Smooth muscle cell (in vitro differentiated cells): ENCODE data around the gene CFC1. TPM values are rescaled to one million over a fixed set of nuclear protein-coding genes. Genes with fewer than 3 reads are reported as not detected.
"Not testable (repeated sequence)": the region's sequence is repeated elsewhere in the genome, so short reads cannot be mapped to it uniquely, and the experiment has no call there.

Source experiments
- DNase-seq: peaks from one replicate; lab custom pipeline; 2025; ENCODE audit not compliant: unreplicated experiment; lab: John Stamatoyannopoulos, UW
- H2AFZ ChIP-seq: fragments of 200-600 bp; sonication (generic); 2 replicates; pipeline ENCODE4 v1.6.0; 2016; ENCODE audit warnings: antibody characterized with exemption, low read depth, mild to moderate bottlenecking
- H3F3A ChIP-seq: fragments of 200-600 bp; sonication (generic); 2 replicates; pipeline ENCODE4 v1.6.0; 2017; ENCODE audit warnings: antibody characterized with exemption, low read depth
- H3K27ac ChIP-seq: fragments of 200-600 bp; sonication (generic); 2 replicates; pipeline ENCODE4 v1.5.1; 2016; ENCODE audit warnings: low read depth, mild to moderate bottlenecking
- H3K27me3 ChIP-seq: fragments of 200-600 bp; sonication (generic); 2 replicates; pipeline ENCODE4 v1.6.1; 2016; ENCODE audit warnings: low read depth, mild to moderate bottlenecking
- H3K36me3 ChIP-seq: fragments of 200-600 bp; sonication (generic); 2 replicates; pipeline ENCODE4 v1.5.1; 2016; ENCODE audit warnings: low read depth
- H3K4me1 ChIP-seq: fragments of 200-600 bp; sonication (generic); 2 replicates; pipeline ENCODE4 v1.5.1; 2016; ENCODE audit warnings: low read depth
- H3K4me2 ChIP-seq: fragments of 200-600 bp; sonication (generic); 2 replicates; pipeline ENCODE4 v1.6.0; 2016; ENCODE audit warnings: mild to moderate bottlenecking
- H3K4me3 ChIP-seq: fragments of 200-600 bp; sonication (generic); 2 replicates; pipeline ENCODE4 v1.5.1; 2016; ENCODE audit warnings: mild to moderate bottlenecking
- H3K79me2 ChIP-seq: fragments of 200-600 bp; sonication (generic); 2 replicates; pipeline ENCODE4 v1.6.0; 2016; ENCODE audit warnings: low read depth, mild to moderate bottlenecking
- H3K9ac ChIP-seq: fragments of 200-600 bp; sonication (generic); 2 replicates; pipeline ENCODE4 v1.6.0; 2016; ENCODE audit warnings: low read depth
- H3K9me3 ChIP-seq: fragments of 200-600 bp; sonication (generic); replicated peaks from 2 replicates; pipeline ENCODE4 v1.5.1; 2016; ENCODE audit warnings: low read depth
- H4K20me1 ChIP-seq: fragments of 200-600 bp; sonication (generic); 2 replicates; pipeline ENCODE4 v1.6.0; 2016; ENCODE audit warnings: low read depth
- WGBS: methylation state at CpG from one replicate; pipeline ENCODE4 v1.1.7; 2016; ENCODE audit warnings: low lambda C conversion rate; 5-methylcytosine and 5-hydroxymethylcytosine counted together
- polyA plus RNA-seq: library from polyadenylated mRNA; unstranded; fragments of >200 nt; fragmentation: Nextera tagmentation; extraction: Ambion mirVana; gene quantifications from 2 replicates; pipeline ENCODE4 v1.2.1, GENCODE V29; 2016
- total RNA-seq: library from RNA; depleted of rRNA; stranded (reverse); fragments of >200 nt; gene quantifications from 2 replicates; pipeline ENCODE4 v1.2.3, GENCODE V29; 2014

Gene CFC1
- total and polyA plus RNA-seq, 2 experiments from 2014 or later = not detected

- not testable (repeated sequence) for H3K4me3 ChIP-seq, H3K27me3 ChIP-seq, H3K9me3 ChIP-seq, DNase-seq, H3K4me1 ChIP-seq, H2AFZ ChIP-seq, H3K9ac ChIP-seq, H3K27ac ChIP-seq, H3F3A ChIP-seq, H3K79me2 ChIP-seq, H3K36me3 ChIP-seq, H4K20me1 ChIP-seq, H3K4me2 ChIP-seq
- 72% methylated on average over 5 of the region's 8 CpGs for WGBS
Measured at GRCh38 chr2:130590170-130590841, 9.1 kb downstream of the CFC1 start.

GRCh38 chr2:130588688-130589458, 10.5 kb downstream of the CFC1 start:
- no CpG with 5 or more reads among the region's 11 CpGs for WGBS
- DNase-seq, H3K9ac ChIP-seq, H3K27me3 ChIP-seq, H2AFZ ChIP-seq, H3K4me1 ChIP-seq, H3K79me2 ChIP-seq, H3K36me3 ChIP-seq, H3K9me3 ChIP-seq, H3F3A ChIP-seq, H4K20me1 ChIP-seq, H3K27ac ChIP-seq, H3K4me3 ChIP-seq, H3K4me2 ChIP-seq: not testable (repeated sequence)

- H3K9me3 ChIP-seq, H3K27me3 ChIP-seq, H4K20me1 ChIP-seq, H3K79me2 ChIP-seq, H2AFZ ChIP-seq, H3K4me2 ChIP-seq, H3K4me1 ChIP-seq, H3K27ac ChIP-seq, DNase-seq, H3K4me3 ChIP-seq, H3K9ac ChIP-seq, H3K36me3 ChIP-seq, H3F3A ChIP-seq: not testable (repeated sequence)
- 100% methylated on average over 3 of the region's 4 CpGs for WGBS
Measured at GRCh38 chr2:130584726-130585125, 14.6 kb downstream of the CFC1 start.

- H3K4me2 ChIP-seq, H3K4me3 ChIP-seq, DNase-seq, H3K9ac ChIP-seq, H4K20me1 ChIP-seq, H3K36me3 ChIP-seq, H3K27ac ChIP-seq, H3K4me1 ChIP-seq, H3K9me3 ChIP-seq, H3F3A ChIP-seq, H2AFZ ChIP-seq, H3K27me3 ChIP-seq, H3K79me2 ChIP-seq: not testable (repeated sequence)
- WGBS = 88% methylated on average over 5 of the region's 7 CpGs
Measured at GRCh38 chr2:130583582-130583981, 15.8 kb downstream of the CFC1 start.

GRCh38 chr2:130582970-130583369, 16.4 kb downstream of the CFC1 start:
- not testable (repeated sequence) for DNase-seq, H3K4me3 ChIP-seq
- WGBS = 90% methylated on average over 6 of the region's 7 CpGs

GRCh38 chr2:130581491-130581890, 17.9 kb downstream of the CFC1 start:
- H3F3A ChIP-seq, H3K79me2 ChIP-seq, H3K27ac ChIP-seq, H3K27me3 ChIP-seq, H2AFZ ChIP-seq, DNase-seq, H3K4me3 ChIP-seq, H3K9me3 ChIP-seq, H3K9ac ChIP-seq, H3K4me1 ChIP-seq, H4K20me1 ChIP-seq, H3K4me2 ChIP-seq, H3K36me3 ChIP-seq: not testable (repeated sequence)
- WGBS = 96% methylated on average over 5 of the region's 7 CpGs

More at GRCh38 chr2:130582970-130583369, 16.4 kb downstream of the CFC1 start:
- not testable (repeated sequence) for H3K79me2 ChIP-seq, H3K36me3 ChIP-seq, H3K27ac ChIP-seq, H3K27me3 ChIP-seq, H4K20me1 ChIP-seq, H3K4me2 ChIP-seq, H3K4me1 ChIP-seq, H3K9me3 ChIP-seq, H3K9ac ChIP-seq, H2AFZ ChIP-seq, H3F3A ChIP-seq

GRCh38 chr2:130579121-130579520, 20.3 kb downstream of the CFC1 start:
- H3F3A ChIP-seq, H3K4me2 ChIP-seq, H3K27ac ChIP-seq, H3K4me3 ChIP-seq, H3K9ac ChIP-seq, H3K36me3 ChIP-seq, H3K79me2 ChIP-seq, H4K20me1 ChIP-seq, H2AFZ ChIP-seq, H3K4me1 ChIP-seq, H3K27me3 ChIP-seq, H3K9me3 ChIP-seq, DNase-seq: not testable (repeated sequence)
- WGBS = 98% methylated on average over 5 of the region's 7 CpGs

- H3K27me3 ChIP-seq, H2AFZ ChIP-seq, H3K79me2 ChIP-seq, H3K36me3 ChIP-seq, H3K4me2 ChIP-seq, H3K9me3 ChIP-seq, H3F3A ChIP-seq, H3K4me3 ChIP-seq, H3K27ac ChIP-seq, H3K9ac ChIP-seq, H4K20me1 ChIP-seq, H3K4me1 ChIP-seq, DNase-seq: not testable (repeated sequence)
- no CpG with 5 or more reads among the region's 4 CpGs for WGBS
Measured at GRCh38 chr2:130577559-130577958, 21.8 kb downstream of the CFC1 start.
